K562 (cell line): ENCODE measurements around the gene ATP5PD. TPM values are rescaled to one million over a fixed set of nuclear protein-coding genes. Genes with fewer than 3 reads are reported as not detected.
A peak's percentile ranks its signal among the peaks of the same experiment; 100 is the strongest.

Source experiments
- ADNP ChIP-seq: fragments of 200-800 bp; sonication (Bioruptor generic); IDR thresholded peaks from 2 replicates; pipeline ENCODE4 v1.6.1; 2016; ENCODE audit warnings: missing genetic modification characterization, missing compliant biosample characterization
- CBFB ChIP-seq: sonication (generic); formaldehyde crosslinking; IDR thresholded peaks from 2 replicates; pipeline ENCODE4 v1.4.0; 2020; ENCODE audit warnings: mild to moderate bottlenecking, missing genetic modification reagents
- CREM ChIP-seq: IDR thresholded peaks from 2 replicates; pipeline ENCODE4 v1.6.1; 2014; ENCODE audit warnings: antibody characterized with exemption, low read depth
- EHMT2 ChIP-seq: fragments of 450-650 bp; IDR thresholded peaks from 2 replicates; pipeline ENCODE4 v1.6.1; 2018; ENCODE audit warnings: antibody characterized with exemption
- HEY1 ChIP-seq: fragments of 250-450 bp; sonication (Bioruptor Pico); IDR thresholded peaks from 2 replicates; pipeline ENCODE4 v1.5.0; 2020; ENCODE audit warnings: mild to moderate bottlenecking, moderate library complexity, borderline replicate concordance
- HNRNPLL ChIP-seq: fragments of 200-400 bp; formaldehyde crosslinking; IDR thresholded peaks from 2 replicates; pipeline ENCODE4 v1.6.1; 2017; ENCODE audit warnings: low read length, low read depth, mild to moderate bottlenecking; ENCODE audit not compliant: poor library complexity, severe bottlenecking
- KDM4B ChIP-seq, 2 experiments: fragments of 450-650 bp in 1 of 2; sonication (generic) in 1 of 2; IDR thresholded peaks; 2 replicates each; pipeline ENCODE4 v1.6.1; 2016 to 2017; ENCODE audit warnings: borderline replicate concordance in 2 of 2, antibody characterized with exemption in 1 of 2, low read depth in 1 of 2, mild to moderate bottlenecking in 1 of 2
- MECOM ChIP-seq: fragments of 250-450 bp; sonication (Bioruptor Pico); IDR thresholded peaks from 2 replicates; pipeline ENCODE4 v1.8.0; 2022; ENCODE audit warnings: inconsistent platforms
- NR3C1 ChIP-seq: sonication (generic); formaldehyde crosslinking; IDR thresholded peaks from 2 replicates; pipeline ENCODE4 v1.8.1; 2022; ENCODE audit warnings: missing genetic modification reagents
- PURB ChIP-seq: sonication (generic); formaldehyde crosslinking; IDR thresholded peaks from 2 replicates; pipeline ENCODE4 v1.9.0; 2021; ENCODE audit warnings: low read depth, mild to moderate bottlenecking, missing genetic modification reagents
- RBFOX2 ChIP-seq: fragments of 200-400 bp; formaldehyde crosslinking; IDR thresholded peaks from 2 replicates; pipeline ENCODE4 v1.6.1; 2017; ENCODE audit warnings: low read depth, mild to moderate bottlenecking, low read length, moderate library complexity
- RBM39 ChIP-seq: fragments of 200-400 bp; formaldehyde crosslinking; optimal IDR thresholded peaks from 2 replicates; pipeline ENCODE3; 2018; ENCODE audit warnings: low read depth, low read length
- SIN3A ChIP-seq, 2 experiments: fragments of 150-350 bp in 1 of 2; IDR thresholded peaks; 2 replicates each; pipeline ENCODE4 v1.6.1; 2011 to 2016; ENCODE audit warnings: borderline replicate concordance in 2 of 2, low read depth in 2 of 2, low read length in 2 of 2, mild to moderate bottlenecking in 2 of 2, moderate library complexity in 2 of 2; ENCODE audit not compliant: control insufficient read depth in 1 of 2
- SLC30A9 ChIP-seq: fragments of 250-450 bp; sonication (Bioruptor Pico); IDR thresholded peaks from 2 replicates; pipeline ENCODE4 v1.8.0; 2022; ENCODE audit warnings: mild to moderate bottlenecking, moderate library complexity
- TAF15 ChIP-seq: fragments of 200-400 bp; formaldehyde crosslinking; IDR thresholded peaks from 2 replicates; pipeline ENCODE4 v1.6.1; 2017; ENCODE audit warnings: mild to moderate bottlenecking, low read depth, low read length, moderate library complexity
- TCF3 ChIP-seq: sonication (generic); formaldehyde crosslinking; IDR thresholded peaks from 2 replicates; pipeline ENCODE4 v1.4.0; 2020; ENCODE audit warnings: mild to moderate bottlenecking, missing genetic modification reagents
- ZC3H11A ChIP-seq: IDR thresholded peaks from 2 replicates; pipeline ENCODE4 v1.6.1; 2012; ENCODE audit warnings: low read depth, low read length, improper control_type of control experiment
- ZFP1 ChIP-seq: fragments of 450-650 bp; formaldehyde crosslinking; IDR thresholded peaks from 2 replicates; pipeline ENCODE4 v1.4.0; 2020; ENCODE audit warnings: mild to moderate bottlenecking, mixed read lengths
- ZFX ChIP-seq: sonication (generic); formaldehyde crosslinking; IDR thresholded peaks from 2 replicates; pipeline ENCODE4 v1.8.0; 2022; ENCODE audit warnings: mild to moderate bottlenecking, missing genetic modification reagents, moderate library complexity
- ZNF583 ChIP-seq: fragments of 250-450 bp; sonication (Bioruptor Pico); IDR thresholded peaks from 2 replicates; pipeline ENCODE4 v1.4.0; 2020
- ZNF589 ChIP-seq: fragments of 200-800 bp; sonication (Bioruptor generic); IDR thresholded peaks from 2 replicates; pipeline ENCODE4 v1.6.1; 2016; ENCODE audit warnings: low read depth, missing genetic modification characterization, missing compliant biosample characterization
- polyA plus RNA-seq, 8 experiments: library from polyadenylated mRNA; depleted of rRNA in 4 of 8; stranded (reverse) in 5 of 8; unstranded in 3 of 8; fragments of >200 nt; fragmentation: Nextera tagmentation in 2 of 8; fragmentation: Illumina TruSeq in 1 of 8; extraction: Ambion mirVana in 2 of 8; extraction: Trizol in 1 of 8; gene quantifications; 2 replicates each; pipeline versions ENCODE4 v1.2.1 to v1.2.3, GENCODE V29; 2011 to 2014; ENCODE audit warnings: inconsistent platforms in 1 of 8, missing spikeins in 1 of 8
- total RNA-seq, 7 experiments: library from RNA; depleted of rRNA in 6 of 7; stranded (reverse); fragments of >200 nt in 6 of 7; fragmentation: Illumina TruSeq in 2 of 7; extraction: Trizol in 2 of 7; gene quantifications; 2 replicates each; pipeline versions ENCODE4 v1.2.1 to v1.2.3, GENCODE V29; 2011 to 2021; ENCODE audit warnings: low replicate concordance in 1 of 7
- TF ChIP-seq, protein P1 (sequence below): IDR thresholded peaks from 2 replicates; pipeline ENCODE4 v1.6.1; 2016; ENCODE audit warnings: missing genetic modification characterization, missing compliant biosample characterization
- TF ChIP-seq, protein P2 (sequence below), 2 experiments: IDR thresholded peaks; 2 replicates each; pipeline ENCODE4 v1.6.1; 2011; ENCODE audit warnings: borderline replicate concordance in 1 of 2, control low read depth in 1 of 2, low read depth in 1 of 2, low read length in 1 of 2, mild to moderate bottlenecking in 1 of 2, mixed read lengths in 1 of 2, moderate library complexity in 1 of 2; ENCODE audit not compliant: insufficient read depth in 1 of 2, insufficient read length in 1 of 2, poor library complexity in 1 of 2, severe bottlenecking in 1 of 2; ENCODE audit errors: extremely low read depth in 1 of 2
- TF ChIP-seq, protein P3 (sequence below), 2 experiments: fragments of 450-650 bp; conservative IDR thresholded peaks; 2 replicates each; pipeline ENCODE4 v1.6.1; 2017; ENCODE audit warnings: mild to moderate bottlenecking in 2 of 2, moderate library complexity in 2 of 2

The ATP5PD gene
- total and polyA plus RNA-seq, 9 of the 15 experiments (the other 6 are each of a cell fraction or from before 2014, with no cell fraction given), result 271 to 828 (median 432) TPM

DNA sequence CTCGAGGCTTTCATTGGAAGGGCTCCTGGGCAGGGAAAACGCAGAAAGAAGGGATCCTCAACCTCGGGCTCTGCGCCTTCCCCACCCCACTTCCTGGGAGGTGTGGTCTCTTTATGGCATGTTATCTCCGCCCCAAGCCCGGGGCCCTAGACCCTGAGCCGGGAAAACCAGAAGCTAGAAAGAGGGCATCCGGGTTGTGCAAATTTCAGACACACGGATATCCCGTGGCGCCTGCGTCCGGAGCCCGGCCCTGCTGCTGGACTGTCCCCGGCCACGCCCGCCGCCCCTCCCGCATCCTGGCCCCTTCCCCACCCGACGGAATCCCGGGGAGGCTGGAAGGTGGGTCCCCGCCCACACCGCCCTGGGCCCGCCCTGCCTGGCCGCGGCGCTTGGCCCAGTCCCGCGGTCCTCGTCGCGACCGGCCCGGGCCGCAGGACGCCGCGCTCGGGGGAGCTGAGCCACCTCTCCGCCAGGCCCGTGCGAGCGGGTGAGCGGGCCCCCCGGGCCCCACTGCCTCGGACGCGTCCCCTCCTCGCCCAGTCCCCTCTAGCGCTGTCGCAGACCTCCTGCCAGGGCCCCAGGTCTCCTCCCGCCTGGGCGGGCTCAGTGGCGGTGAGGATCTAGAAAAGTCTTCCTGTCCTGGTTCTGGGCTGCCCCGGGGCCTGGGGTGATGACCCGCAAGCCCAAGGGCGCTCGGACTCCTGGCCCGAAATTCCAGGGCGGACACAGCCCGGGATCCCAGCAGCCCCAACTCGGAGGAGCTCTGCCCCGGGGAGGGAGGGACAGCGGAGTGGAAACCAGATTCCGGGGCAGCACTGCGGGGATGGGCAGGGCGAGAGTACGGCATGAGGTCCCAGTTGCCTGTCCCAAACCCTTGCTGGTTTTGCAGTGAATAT, 41.0 kb upstream of the ATP5PD start, which contains the start of gene SLC16A5 (continued):
- TF ChIP-seq, protein P1, sequence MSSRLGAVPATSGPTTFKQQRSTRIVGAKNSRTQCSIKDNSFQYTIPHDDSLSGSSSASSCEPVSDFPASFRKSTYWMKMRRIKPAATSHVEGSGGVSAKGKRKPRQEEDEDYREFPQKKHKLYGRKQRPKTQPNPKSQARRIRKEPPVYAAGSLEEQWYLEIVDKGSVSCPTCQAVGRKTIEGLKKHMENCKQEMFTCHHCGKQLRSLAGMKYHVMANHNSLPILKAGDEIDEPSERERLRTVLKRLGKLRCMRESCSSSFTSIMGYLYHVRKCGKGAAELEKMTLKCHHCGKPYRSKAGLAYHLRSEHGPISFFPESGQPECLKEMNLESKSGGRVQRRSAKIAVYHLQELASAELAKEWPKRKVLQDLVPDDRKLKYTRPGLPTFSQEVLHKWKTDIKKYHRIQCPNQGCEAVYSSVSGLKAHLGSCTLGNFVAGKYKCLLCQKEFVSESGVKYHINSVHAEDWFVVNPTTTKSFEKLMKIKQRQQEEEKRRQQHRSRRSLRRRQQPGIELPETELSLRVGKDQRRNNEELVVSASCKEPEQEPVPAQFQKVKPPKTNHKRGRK (tag), result no peak
- TF ChIP-seq RBM39 (no peak), SLC30A9 (CRISPR knock-in tag) (no peak), NR3C1 (no peak), CBFB (CRISPR knock-in tag) (no peak), HEY1 (CRISPR knock-in tag) (no peak), ZNF583 (CRISPR knock-in tag) (peak; percentile 61; the same call in 1 of the 2 replicates), EHMT2 (no peak), HNRNPLL (no peak), MECOM (CRISPR knock-in tag) (no peak), ZFX (CRISPR knock-in tag) (peak; percentile 70), ZFP1 (CRISPR knock-in tag) (no peak), KDM4B (IDR thresholded peaks at IDR 0.05; ENCODE audit: borderline replicate concordance in 2 of 2, low read depth in 1 of 2) (0 out of 4 replicates have a peak, but pooled peaks of 1 of the 2 experiments have one; percentile 4), SIN3A (IDR thresholded peaks at IDR 0.05; ENCODE audit: borderline replicate concordance in 2 of 2, control insufficient read depth in 1 of 2, low read depth in 2 of 2, low read length in 2 of 2) (peak in 1 of 2 experiments; percentile 15; a peak in 1 of 4 replicates), RBFOX2 (peak; percentile 75), TAF15 (no peak), ZC3H11A (no peak), ADNP (tag) (no peak), TCF3 (CRISPR knock-in tag) (no peak), ZNF589 (peak; percentile 28; the same call in 1 of the 2 replicates), PURB (CRISPR knock-in tag) (no peak), CREM (0 out of 2 replicates have a peak, but pooled peaks have one; percentile 15)
- TF ChIP-seq, protein P2, sequence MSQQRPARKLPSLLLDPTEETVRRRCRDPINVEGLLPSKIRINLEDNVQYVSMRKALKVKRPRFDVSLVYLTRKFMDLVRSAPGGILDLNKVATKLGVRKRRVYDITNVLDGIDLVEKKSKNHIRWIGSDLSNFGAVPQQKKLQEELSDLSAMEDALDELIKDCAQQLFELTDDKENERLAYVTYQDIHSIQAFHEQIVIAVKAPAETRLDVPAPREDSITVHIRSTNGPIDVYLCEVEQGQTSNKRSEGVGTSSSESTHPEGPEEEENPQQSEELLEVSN (IDR thresholded peaks at IDR 0.05; ENCODE audit: borderline replicate concordance in 1 of 2, extremely low read depth in 1 of 2, insufficient read depth in 1 of 2, insufficient read length in 1 of 2, low read depth in 1 of 2, low read length in 1 of 2, poor library complexity in 1 of 2, severe bottlenecking in 1 of 2), result peak; percentile 10 to 52
- TF ChIP-seq, protein P3, sequence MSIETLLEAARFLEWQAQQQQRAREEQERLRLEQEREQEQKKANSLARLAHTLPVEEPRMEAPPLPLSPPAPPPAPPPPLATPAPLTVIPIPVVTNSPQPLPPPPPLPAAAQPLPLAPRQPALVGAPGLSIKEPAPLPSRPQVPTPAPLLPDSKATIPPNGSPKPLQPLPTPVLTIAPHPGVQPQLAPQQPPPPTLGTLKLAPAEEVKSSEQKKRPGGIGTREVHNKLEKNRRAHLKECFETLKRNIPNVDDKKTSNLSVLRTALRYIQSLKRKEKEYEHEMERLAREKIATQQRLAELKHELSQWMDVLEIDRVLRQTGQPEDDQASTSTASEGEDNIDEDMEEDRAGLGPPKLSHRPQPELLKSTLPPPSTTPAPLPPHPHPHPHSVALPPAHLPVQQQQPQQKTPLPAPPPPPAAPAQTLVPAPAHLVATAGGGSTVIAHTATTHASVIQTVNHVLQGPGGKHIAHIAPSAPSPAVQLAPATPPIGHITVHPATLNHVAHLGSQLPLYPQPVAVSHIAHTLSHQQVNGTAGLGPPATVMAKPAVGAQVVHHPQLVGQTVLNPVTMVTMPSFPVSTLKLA (conservative IDR thresholded peaks at IDR 0.05), result no peak
